Keratinocyte (primary cell): ENCODE measurements around the gene ITPR1. TPM values are rescaled to one million over a fixed set of nuclear protein-coding genes. Genes with fewer than 3 reads are reported as not detected.

Experiments used
- DNase-seq: peaks from one replicate; pipeline ENCODE4 v3.0.0-alpha.2; 2011; ENCODE audit warnings: low read depth, missing footprints, low spot score
- FAIRE-seq: peaks from 2 replicates; lab custom pipeline; 2011; peaks lifted over from hg19 to GRCh38; lab: Jason Lieb, UNC
- H2AFZ ChIP-seq: 2 replicates; pipeline ENCODE4 v1.6.0; 2012; ENCODE audit warnings: low read length, control low read depth, inconsistent platforms; ENCODE audit not compliant: control insufficient read depth
- H3K27ac ChIP-seq: 2 replicates; pipeline ENCODE4 v1.5.1; 2011; ENCODE audit warnings: low read length; ENCODE audit not compliant: control insufficient read depth, insufficient read depth
- H3K27me3 ChIP-seq: 3 replicates; pipeline ENCODE4 v1.6.0; 2011; ENCODE audit warnings: low read length; ENCODE audit not compliant: control insufficient read depth, insufficient read depth; ENCODE audit errors: extremely low read depth
- H3K36me3 ChIP-seq, 2 experiments: 2 replicates in 1 of 2; 3 replicates in 1 of 2; pipeline ENCODE4 v1.5.1; 2011; ENCODE audit warnings: low read length in 2 of 2, mild to moderate bottlenecking in 1 of 2; ENCODE audit not compliant: control insufficient read depth in 2 of 2, insufficient read depth in 2 of 2; ENCODE audit errors: extremely low read depth in 1 of 2
- H3K4me1 ChIP-seq: 3 replicates; pipeline ENCODE4 v1.5.1; 2011; ENCODE audit warnings: low read length; ENCODE audit not compliant: control insufficient read depth, insufficient read depth; ENCODE audit errors: extremely low read depth
- H3K4me2 ChIP-seq: 3 replicates; pipeline ENCODE4 v1.6.0; 2011; ENCODE audit warnings: low read depth, low read length; ENCODE audit not compliant: control insufficient read depth, insufficient read depth; ENCODE audit errors: extremely low read depth
- H3K4me3 ChIP-seq, 3 experiments: fragments of 200-600 bp in 1 of 3; sonication (generic) in 1 of 3; 2 replicates in 2 of 3; 3 replicates in 1 of 3; pipeline ENCODE4 v1.5.1; 2011 to 2016; ENCODE audit warnings: low read length in 3 of 3, mild to moderate bottlenecking in 3 of 3, control low read depth in 2 of 3, inconsistent platforms in 1 of 3, low read depth in 1 of 3, mixed read lengths in 1 of 3, mixed run types in 1 of 3, moderate library complexity in 1 of 3; ENCODE audit not compliant: control insufficient read depth in 2 of 3, insufficient read depth in 2 of 3; ENCODE audit errors: extremely low read depth in 1 of 3
- H3K79me2 ChIP-seq: 2 replicates; pipeline ENCODE4 v1.6.0; 2012; ENCODE audit warnings: low read length; ENCODE audit not compliant: control insufficient read depth, insufficient read depth
- H3K9ac ChIP-seq: 3 replicates; pipeline ENCODE4 v1.6.0; 2011; ENCODE audit warnings: low read length; ENCODE audit not compliant: control insufficient read depth, insufficient read depth; ENCODE audit errors: extremely low read depth
- H3K9me1 ChIP-seq: 3 replicates; pipeline ENCODE4 v1.6.0; 2011; ENCODE audit warnings: low read length; ENCODE audit not compliant: control insufficient read depth, insufficient read depth; ENCODE audit errors: extremely low read depth
- H3K9me3 ChIP-seq: 2 replicates; pipeline ENCODE4 v1.5.1; 2012; ENCODE audit warnings: low read depth, low read length; ENCODE audit not compliant: control insufficient read depth
- H4K20me1 ChIP-seq: 3 replicates; pipeline ENCODE4 v1.6.0; 2011; ENCODE audit warnings: low read length; ENCODE audit not compliant: control insufficient read depth, insufficient read depth; ENCODE audit errors: extremely low read depth
- EZH2 ChIP-seq: IDR thresholded peaks from one replicate; pipeline ENCODE4 v1.6.1; 2012; ENCODE audit warnings: inconsistent platforms, mild to moderate bottlenecking, low read length, moderate library complexity
- dilution Hi-C: fragments of 300-500 bp; cut with MboI; formaldehyde crosslinking; loops from one replicate; pipeline ENCODE4 v1.7.0; 2020; ENCODE audit warnings: low sequenced_read_pairs; ENCODE audit not compliant: extremely low pct_ligation_motif_present
- polyA plus RNA-seq, 5 experiments: library from polyadenylated mRNA; depleted of rRNA in 3 of 5; stranded (reverse) in 3 of 5; stranded (forward) in 1 of 5; unstranded in 1 of 5; fragments of >200 nt; gene quantifications; 1 replicate in 1 of 5; 2 replicates in 3 of 5; 3 replicates in 1 of 5; pipeline versions ENCODE4 v1.2.1 to v1.2.3, GENCODE V29; 2011 to 2012; ENCODE audit warnings: missing spikeins in 2 of 5, low read depth in 1 of 5, low replicate concordance in 1 of 5
- TF ChIP-seq, protein P1 (sequence below), 3 experiments: IDR thresholded peaks in 1 of 3; conservative IDR thresholded peaks in 1 of 3; optimal IDR thresholded peaks in 1 of 3; 2 replicates in 2 of 3; 3 replicates in 1 of 3; pipeline versions ENCODE3 to v1.5.1; 2011; ENCODE audit warnings: low read length in 3 of 3, mild to moderate bottlenecking in 3 of 3, moderate library complexity in 2 of 3, control low read depth in 1 of 3, inconsistent platforms in 1 of 3; ENCODE audit not compliant: insufficient read depth in 2 of 3; ENCODE audit errors: extremely low read depth in 1 of 3

The ITPR1 gene
- polyA plus RNA-seq, 1 donor (not counting 4 experiments of a cell fraction or from before 2014, with no cell fraction given): 3.5 TPM

DNA sequence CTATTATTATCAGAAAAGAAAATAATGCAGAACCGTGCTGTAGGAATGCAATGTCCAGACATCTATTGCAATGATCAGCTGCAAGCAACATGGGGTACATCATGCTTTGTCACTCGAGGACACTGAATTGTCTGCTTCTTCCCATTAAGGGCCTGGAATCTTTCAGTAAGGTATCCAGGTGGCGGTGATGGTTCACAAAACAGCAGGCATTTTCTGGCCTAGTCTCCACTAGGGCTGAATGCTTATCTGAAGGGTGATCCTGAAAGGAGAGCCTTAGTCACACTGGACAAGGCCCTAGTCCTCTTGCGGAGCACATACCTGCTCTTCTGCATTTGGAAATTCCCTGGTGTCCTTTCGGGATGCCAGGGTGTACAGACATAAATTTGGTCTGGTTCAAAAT, 21.2 kb downstream of the ITPR1 start:
- Histone ChIP-seq H3K9ac (no peak overlapping the region), H3K27ac (no peak overlapping the region), H3K9me1 (no peaks in the 10 kb centered on the region), H3K36me3 (no peaks in the 10 kb centered on the region), H3K27me3 (no peaks in the 10 kb centered on the region), H3K4me2 (no peak overlapping the region), H3K4me1 (peaks cover 3% of the 10 kb centered on the region), H2AFZ (no peak overlapping the region), H3K4me3 (no peak overlapping the region), H4K20me1 (no peaks in the 10 kb centered on the region), H3K9me3 (no peaks in the 10 kb centered on the region), H3K79me2 (no peaks in the 10 kb centered on the region)
- TF ChIP-seq EZH2: no peak
- TF ChIP-seq, protein P1, sequence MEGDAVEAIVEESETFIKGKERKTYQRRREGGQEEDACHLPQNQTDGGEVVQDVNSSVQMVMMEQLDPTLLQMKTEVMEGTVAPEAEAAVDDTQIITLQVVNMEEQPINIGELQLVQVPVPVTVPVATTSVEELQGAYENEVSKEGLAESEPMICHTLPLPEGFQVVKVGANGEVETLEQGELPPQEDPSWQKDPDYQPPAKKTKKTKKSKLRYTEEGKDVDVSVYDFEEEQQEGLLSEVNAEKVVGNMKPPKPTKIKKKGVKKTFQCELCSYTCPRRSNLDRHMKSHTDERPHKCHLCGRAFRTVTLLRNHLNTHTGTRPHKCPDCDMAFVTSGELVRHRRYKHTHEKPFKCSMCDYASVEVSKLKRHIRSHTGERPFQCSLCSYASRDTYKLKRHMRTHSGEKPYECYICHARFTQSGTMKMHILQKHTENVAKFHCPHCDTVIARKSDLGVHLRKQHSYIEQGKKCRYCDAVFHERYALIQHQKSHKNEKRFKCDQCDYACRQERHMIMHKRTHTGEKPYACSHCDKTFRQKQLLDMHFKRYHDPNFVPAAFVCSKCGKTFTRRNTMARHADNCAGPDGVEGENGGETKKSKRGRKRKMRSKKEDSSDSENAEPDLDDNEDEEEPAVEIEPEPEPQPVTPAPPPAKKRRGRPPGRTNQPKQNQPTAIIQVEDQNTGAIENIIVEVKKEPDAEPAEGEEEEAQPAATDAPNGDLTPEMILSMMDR (optimal IDR thresholded peaks at IDR 0.05 in 1 of 3, IDR thresholded peaks at IDR 0.05 in 1 of 3, conservative IDR thresholded peaks at IDR 0.05 in 1 of 3; ENCODE audit: extremely low read depth in 1 of 3, insufficient read depth in 2 of 3, low read length in 3 of 3): no peak
- dilution Hi-C loops: no loop called here
- FAIRE-seq: no peak
- DNase-seq: no peak

DNA sequence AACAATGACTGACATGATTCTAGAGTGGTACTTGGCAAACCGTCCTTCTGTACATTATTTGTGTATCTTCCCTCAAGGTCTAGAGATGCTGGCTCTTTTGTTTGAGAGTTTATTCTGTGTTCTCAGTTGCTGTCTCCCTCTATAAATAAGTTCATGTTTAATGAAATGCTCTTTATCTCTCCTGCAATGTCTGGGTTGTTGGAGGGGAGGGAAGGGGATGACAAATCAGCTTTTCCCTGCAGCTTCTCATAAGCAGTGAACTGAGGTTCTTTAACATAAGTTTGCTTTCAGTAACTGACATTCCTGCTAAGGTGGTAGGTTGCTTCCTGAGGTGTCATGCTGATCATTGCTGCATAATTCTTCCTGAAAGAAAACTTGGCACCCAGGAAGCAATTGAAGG, 21.8 kb downstream of the ITPR1 start:
- FAIRE-seq: no peak
- dilution Hi-C loops: no loop called here
- Histone ChIP-seq H3K27me3 (no peaks in the 10 kb centered on the region), H3K27ac (no peak overlapping the region), H3K36me3 (no peaks in the 10 kb centered on the region), H3K79me2 (no peaks in the 10 kb centered on the region), H3K4me1 (peaks cover 3% of the 10 kb centered on the region), H4K20me1 (no peaks in the 10 kb centered on the region), H3K9me1 (no peaks in the 10 kb centered on the region), H3K4me3 (no peak overlapping the region), H2AFZ (no peak overlapping the region), H3K9ac (no peak overlapping the region), H3K4me2 (no peak overlapping the region), H3K9me3 (no peaks in the 10 kb centered on the region)
- no peak for TF ChIP-seq EZH2
- TF ChIP-seq, protein P1 (optimal IDR thresholded peaks at IDR 0.05 in 1 of 3, IDR thresholded peaks at IDR 0.05 in 1 of 3, conservative IDR thresholded peaks at IDR 0.05 in 1 of 3; ENCODE audit: extremely low read depth in 1 of 3, insufficient read depth in 2 of 3, low read length in 3 of 3): no peak
- DNase-seq: no peak
